ELF-1 (cell line): ENCODE measurements around the gene KRTAP9-3.
"Not testable (repeated sequence)": the region's sequence is repeated elsewhere in the genome, so short reads cannot be mapped to it uniquely, and the experiment has no call there.

ENCODE experiments used
- DNase-seq: peaks from one replicate; pipeline ENCODE4 v3.0.0-alpha.2; 2016; ENCODE audit warnings: low read depth, low spot score

The KRTAP9-3 gene

DNA sequence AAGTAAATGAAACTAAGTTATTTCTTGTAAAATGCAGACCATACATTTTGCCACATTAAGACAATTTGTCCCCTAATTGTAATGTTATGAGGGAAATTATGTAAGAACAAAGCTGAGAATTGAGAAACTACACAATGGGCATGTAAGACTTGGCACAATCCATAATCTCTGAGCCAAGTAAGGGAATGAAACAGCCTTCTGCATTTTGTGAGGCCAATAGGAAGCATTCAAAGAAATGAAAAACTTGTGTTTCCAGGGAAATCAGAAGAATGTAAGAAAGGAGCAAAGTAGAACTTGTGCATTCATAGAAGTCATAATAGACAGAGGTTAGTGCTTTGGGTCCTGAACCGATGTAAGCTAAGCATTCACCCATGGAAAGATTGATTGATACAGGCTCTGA, 19.0 kb downstream of the KRTAP9-3 start:
- no peak for DNase-seq

DNA sequence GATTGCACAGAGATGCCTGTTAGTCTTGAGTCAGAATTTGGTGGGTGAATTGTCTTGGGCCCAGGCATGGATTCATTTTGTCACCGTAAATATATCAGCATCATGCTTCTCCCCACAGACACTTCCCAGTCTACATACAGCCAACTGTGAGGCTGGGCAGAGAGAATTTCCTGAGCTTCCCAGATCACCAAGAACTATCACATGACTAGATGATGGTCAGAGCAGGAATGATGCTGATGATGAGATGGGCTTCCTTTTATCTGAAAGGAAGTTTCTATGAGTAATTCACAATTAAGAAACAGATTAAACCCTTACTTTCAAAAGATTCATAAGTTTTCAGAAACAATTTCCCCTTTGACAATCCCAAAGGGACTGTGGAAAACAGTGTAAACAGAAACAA, 22.6 kb downstream of the KRTAP9-3 start:
- DNase-seq = no peak

DNA sequence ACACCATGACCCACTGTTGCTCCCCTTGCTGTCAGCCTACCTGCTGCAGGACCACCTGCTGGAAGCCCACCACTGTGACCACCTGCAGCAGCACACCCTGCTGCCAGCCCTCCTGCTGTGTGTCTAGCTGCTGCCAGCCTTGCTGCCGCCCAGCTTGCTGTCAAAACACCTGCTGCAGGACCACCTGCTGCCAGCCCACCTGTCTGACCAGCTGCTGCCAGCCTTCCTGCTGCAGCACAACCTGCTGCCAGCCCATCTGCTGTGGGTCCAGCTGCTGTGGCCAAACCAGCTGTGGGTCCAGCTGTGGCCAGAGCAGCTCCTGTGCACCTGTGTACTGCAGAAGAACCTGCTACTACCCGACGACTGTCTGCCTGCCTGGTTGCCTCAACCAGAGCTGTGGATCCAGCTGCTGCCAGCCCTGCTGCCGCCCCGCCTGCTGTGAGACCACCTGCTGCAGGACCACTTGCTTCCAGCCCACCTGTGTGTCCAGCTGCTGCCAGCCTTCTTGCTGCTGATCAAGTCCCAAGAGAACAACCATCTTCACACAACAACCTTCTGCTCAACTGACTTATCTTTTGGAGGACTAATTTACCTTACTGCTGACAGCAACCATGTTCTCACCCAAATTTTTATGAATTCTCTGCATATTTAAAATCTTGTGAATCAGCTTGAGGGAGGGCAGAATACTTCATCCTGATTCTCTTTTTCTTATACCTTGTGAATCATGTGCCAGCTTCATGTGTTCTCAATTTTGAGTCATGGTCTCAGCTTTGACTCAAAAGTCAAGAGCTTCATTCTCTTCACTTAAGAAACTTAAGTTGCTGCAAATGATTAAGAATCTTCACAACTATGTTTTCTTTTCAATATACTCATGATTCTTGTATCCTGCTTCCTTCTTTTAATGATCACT, 23.4 kb downstream of the KRTAP9-3 start, which contains the start of gene KRTAP9-9:
Gene KRTAP9-9, plus strand, starts transcription at position 4 of the 910 bp plus-strand sequence.
- not testable (repeated sequence) for DNase-seq

DNA sequence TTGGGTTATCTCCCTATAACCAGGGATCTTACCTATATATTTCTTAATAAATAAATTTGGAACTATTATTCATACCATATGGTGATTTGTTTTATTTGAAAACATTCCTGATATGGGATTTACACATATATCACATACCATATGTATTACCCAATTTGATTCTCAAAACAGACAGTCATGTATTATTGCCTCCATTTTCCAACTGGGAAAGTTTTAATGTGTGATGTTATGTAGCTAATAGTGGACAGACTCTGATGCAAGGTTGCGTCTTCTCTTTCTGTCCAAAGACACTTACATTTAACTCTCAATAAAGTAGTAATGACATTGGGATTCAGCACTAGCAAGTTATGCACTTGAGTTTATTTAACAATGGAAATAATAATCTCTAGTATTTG, 24.0 kb downstream of the KRTAP9-3 start:
- no peak for DNase-seq

DNA sequence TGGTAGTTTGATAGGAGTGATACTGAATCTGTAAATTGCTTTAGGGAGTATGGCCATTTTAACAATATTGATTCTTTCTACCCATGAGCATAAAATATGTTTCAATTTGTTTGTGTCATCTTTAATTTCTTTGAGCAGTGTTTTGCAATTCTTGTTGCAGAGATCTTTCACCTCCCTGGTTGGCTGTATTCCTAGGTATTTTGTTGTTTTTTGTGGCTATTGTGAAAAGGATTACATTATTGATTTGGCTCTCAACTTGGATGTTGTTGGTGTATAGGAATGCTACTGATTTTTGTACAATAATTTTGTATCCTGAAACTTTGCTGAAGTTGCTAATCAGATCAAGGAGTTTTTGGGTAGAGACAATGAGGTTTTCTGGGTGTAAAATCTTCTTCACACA, 26.2 kb downstream of the KRTAP9-3 start:
- DNase-seq = no peak

DNA sequence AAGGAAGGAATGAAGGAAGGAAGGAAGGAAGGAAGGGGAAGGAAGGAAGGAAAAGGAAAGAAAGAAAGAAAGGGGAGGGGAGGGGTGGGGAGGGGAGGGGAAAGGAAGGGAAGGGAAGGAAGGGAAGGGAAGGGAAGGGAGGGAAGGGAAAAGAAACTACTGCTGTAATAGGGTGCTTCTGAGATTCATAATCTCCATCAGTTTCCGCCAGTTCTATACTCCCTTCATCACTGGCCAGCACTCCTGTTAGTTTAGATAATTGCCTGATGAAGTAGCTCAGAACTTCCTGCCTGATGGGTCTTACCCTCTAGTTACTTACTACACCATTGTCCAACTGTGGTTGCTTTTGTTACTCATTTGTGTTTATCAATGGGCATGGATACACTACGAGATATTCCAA, 31.0 kb downstream of the KRTAP9-3 start:
- no peak for DNase-seq

DNA sequence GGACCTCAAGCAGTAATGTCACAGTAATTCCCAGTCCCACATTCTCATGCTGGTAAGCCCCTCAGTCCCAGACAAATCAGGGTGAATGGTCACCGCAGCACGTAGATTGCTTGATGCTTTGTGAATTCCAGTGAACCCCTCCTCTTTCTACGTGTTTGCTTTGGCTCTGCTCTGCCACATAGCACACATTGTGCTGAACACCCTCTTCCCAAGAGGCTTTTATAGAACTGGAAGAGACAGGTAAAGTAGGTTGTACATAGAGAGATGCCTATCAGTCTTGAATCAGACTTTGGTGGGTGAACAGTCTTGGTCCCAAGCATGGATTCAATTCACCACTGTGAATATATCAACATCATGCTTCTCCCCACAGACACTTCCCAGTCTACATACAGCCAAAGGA, 32.4 kb downstream of the KRTAP9-3 start:
- no peak for DNase-seq

DNA sequence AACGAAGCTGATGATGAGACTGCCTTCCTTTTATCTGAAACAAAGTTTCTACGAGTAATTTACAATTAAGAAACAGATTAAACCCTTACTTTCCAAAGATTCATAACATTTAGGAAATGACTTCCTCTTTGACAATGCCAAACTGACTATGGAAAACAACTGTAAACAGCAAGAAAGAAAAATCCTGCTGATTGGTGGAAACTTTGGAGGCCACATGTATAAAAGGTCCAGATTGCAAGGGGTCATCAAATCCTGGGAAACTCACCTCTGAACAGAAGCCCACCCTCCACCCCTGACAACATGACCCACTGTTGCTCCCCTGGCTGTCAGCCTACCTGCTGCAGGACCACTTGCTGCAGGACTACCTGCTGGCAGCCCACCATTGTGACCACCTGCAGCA, 32.8 kb downstream of the KRTAP9-3 start, which contains the start of gene KRTAP9-6:
Gene KRTAP9-6, plus strand, starts transcription at position 301 of the 400 bp plus-strand sequence. Its CDS starts 0 bp downstream, at position 301.
- DNase-seq = no peak

DNA sequence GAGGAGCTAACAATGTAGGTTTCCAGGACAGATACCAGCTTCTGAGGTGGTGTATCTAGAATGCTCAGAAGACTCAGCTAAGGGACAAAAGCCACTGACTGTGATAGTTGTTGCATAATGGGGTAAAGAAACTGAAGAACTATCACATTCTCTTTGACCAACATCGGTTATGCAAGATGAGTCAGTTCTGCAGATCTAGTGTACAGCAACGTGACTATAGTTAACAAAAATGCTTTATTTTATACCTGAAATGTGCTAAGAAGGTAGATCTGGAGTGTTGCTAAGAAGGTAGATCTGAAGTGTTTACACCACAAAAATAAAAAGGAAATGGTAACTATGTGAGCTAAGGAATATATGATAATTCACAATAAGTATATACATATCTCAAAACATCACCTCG, 35.5 kb downstream of the KRTAP9-3 start:
- DNase-seq = no peak

DNA sequence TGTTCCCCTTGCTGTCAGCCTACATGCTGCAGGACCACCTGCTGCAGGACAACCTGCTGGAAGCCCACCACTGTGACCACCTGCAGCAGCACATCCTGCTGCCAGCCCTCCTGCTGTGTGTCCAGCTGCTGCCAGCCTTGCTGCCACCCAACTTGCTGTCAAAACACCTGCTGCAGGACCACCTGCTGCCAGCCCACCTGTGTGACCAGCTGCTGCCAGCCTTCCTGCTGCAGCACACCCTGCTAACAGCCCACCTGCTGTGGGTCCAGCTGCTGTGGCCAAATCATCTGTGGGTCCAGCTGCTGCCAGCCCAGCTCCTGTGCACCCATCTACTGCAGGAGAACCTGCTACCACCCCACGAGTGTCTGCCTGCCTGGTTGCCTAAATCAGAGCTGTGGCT, 39.1 kb downstream of the KRTAP9-3 start:
- not testable (repeated sequence) for DNase-seq

DNA sequence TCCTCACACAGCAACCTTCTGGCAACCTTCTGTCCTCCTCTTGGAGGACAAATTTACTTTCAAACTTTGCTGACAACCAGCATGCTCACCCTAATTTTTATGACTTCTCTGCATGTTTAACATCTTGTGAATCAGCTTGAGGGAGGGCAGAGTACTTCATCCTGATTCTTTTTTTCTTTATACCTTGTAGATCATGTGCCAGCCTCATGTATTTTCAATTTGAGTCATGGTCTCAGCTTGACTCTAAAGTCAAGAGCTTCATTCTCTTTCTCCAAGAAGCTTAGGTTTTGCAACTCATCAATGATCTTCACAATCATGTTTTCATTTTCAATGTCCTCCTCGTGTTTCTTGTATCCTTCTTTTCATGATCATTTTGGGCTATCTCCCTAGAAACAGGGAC, 39.6 kb downstream of the KRTAP9-3 start:
- DNase-seq = no peak

DNA sequence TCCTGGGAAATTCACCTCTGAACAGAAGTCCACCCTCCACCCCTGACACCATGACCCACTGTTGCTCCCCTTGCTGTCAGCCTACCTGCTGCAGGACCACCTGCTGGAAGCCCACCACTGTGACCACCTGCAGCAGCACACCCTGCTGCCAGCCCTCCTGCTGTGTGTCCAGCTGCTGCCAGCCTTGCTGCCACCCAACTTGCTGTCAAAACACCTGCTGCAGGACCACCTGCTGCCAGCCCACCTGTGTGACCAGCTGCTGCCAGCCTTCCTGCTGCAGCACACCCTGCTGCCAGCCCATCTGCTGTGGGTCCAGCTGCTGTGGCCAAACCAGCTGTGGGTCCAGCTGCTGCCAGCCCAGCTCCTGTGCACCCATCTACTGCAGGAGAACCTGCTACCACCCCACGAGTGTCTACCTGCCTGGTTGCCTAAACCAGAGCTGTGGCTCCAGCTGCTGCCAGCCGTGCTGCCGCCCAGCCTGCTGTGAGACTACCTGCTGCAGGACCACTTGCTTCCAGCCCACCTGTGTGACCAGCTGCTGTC, 43.5 kb downstream of the KRTAP9-3 start, which contains the start of gene KRTAP9-7:
Gene KRTAP9-7, plus strand, starts transcription at position 51 of the 543 bp plus-strand sequence. Its CDS starts 0 bp downstream, at position 51.
- DNase-seq = not testable (repeated sequence)

DNA sequence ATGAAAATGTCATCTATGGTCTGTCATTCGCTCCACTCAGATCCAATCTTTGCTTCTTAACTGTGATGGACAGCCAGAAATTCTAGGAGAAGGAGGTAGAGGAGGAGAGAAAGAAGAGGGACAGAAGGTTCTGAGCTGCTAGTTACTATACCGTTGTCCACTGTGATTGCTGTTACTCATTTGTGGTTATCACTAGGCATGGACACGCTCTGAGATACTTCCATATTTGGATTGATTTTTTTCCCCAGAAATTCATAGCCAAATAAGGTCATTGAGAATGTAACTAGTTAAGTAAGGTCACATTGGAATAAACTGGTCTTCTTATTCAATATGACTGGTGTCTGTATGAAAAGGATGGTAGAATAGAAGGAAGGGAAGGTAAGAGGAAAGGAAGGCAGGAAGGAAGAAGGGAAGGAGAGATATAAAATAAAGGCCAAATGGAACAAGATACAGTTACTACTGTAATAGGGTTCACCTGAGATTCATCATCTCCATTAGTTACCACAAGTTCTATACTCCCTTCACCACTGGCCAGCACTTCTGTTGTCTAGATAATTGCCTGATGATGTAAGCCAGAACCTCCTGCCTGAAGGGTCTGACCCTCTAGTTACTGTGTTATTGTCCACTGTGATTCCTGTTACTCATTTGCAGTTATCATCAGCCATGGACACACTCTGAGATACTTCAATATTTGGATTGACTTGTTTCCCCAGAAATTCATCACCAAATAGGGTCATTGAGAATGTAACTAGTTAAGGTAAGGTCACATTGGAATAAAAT, 46.1 kb downstream of the KRTAP9-3 start:
- no peak for DNase-seq
